Measurements from ENCODE around the gene TCP1.
"Not testable (repeated sequence)": the region's sequence is repeated elsewhere in the genome, so short reads cannot be mapped to it uniquely, and the experiment has no call there.

Gene TCP1

GRCh38 chr6:159739341-159739740 is 50.1 kb downstream of the TCP1 start:
- no peak for DNase-seq (ENCODE audit: low read depth, low spot score)

DNA sequence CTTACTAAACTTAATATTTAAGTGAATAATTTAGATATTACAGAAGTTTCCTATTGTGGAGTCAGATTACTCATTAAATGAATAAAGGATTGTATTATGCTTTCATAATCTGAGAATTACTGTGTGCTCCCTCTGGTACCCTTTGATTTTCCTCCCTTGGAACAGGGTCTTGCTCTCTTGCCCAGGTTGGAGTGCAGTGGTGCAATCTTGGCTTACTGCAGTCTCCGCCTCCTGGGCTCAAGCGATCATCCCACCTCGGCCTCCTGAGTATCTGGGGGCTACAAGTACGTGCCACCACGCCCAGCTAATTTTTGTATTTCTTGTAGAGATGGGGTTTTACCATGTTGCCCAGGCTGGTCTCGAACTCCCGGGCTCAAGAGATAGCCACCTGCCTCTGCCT is 52.5 kb downstream of the TCP1 start:
- DNase-seq (ENCODE audit: low read depth, low spot score) = no peak

GRCh38 chr6:159733395-159733794 is 56.0 kb downstream of the TCP1 start:
- not testable (repeated sequence) for DNase-seq (ENCODE audit: low read depth, low spot score)

DNA sequence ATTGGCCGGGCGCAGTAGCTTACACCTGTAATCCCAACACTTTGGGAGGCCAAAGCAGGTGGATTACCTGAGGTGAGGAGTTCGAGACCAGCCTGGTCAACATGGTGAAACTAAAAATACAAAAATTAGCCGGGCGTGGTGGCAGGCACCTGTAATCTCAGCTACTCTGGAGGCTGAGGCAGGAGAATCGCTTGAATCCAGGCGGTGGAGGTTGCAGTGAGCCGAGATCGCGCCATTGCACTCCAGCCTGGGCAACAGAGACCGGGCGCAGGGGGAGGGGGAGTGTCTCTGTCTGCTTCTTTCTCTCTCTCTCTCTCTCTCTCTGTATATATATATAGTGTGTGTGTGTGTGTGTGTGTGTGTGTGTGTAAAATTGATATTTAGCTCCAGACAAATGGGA is 56.9 kb downstream of the TCP1 start:
- DNase-seq (ENCODE audit: low read depth, low spot score) = not testable (repeated sequence)

GRCh38 chr6:159730332-159730676 is 59.1 kb downstream of the TCP1 start:
- no peak for DNase-seq (ENCODE audit: low read depth, low spot score)

DNA sequence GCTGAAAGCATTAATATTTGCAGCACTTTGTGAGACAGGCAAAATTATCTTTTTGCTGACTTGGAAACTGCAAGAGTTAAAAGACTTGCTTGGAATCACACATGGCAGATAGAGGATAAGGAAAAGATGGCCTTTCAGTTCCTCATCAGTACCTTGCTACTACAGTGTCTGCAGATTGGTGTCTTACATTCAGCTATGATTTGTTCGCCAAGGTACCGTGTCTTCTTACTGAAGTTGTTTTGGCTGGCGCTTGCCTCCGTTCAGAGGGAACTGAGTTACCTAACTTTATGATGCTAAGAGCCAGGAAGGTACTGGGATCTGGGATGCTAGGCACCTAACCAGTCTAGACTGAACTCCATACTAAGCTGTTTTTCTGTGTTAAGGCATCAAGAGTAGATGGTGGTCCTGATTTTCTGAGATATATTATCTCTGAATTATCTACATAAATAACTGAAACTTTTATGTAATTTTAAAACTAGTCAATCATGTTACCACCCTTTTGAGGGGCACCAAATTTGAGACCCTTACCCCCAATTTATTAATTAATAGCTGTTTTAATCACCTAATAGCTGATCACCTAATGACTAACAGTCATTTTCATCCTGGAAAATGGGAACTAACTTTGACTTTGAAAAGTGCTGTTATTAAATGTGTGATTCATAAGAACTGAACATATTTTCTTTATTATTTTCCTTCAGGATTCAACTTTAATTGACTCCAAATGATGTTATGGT is 59.6 kb downstream of the TCP1 start:
- peak; percentile 19 for DNase-seq (ENCODE audit: low read depth, low spot score)

- DNase-seq (ENCODE audit: low read depth, low spot score) = no peak
Measured at GRCh38 chr6:159728531-159728964, 60.9 kb downstream of the TCP1 start.

Data from ELF-1 (cell line).